ENCODE results near the gene ARID1B. TPM values are rescaled to one million over a fixed set of nuclear protein-coding genes. Genes with fewer than 3 reads are reported as not detected.

The ARID1B gene
- total RNA-seq, 1 experiment from 2014 or later: 58.8 TPM

DNA sequence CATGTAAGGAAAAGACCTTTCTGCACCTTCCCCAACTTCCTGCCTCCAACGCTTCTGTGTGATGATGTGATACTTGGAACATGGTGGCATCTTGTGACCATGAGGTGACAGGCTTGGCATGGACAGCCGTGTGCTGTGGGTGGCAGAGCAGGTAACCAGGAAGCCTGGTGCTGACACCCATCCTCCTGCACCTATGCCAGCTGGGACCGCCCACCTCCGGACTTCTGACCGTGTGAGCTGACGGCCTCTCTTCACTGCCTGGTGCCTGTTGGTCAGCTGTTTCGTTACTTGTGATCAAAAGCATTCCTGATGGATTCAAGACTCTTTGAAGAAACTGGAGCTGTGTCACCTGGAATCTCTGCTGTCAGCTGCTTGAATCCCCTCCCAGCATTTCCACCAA lies 475.8 kb downstream of the ARID1B start:
- H3K4me1 ChIP-seq: no peaks in the 10 kb centered on the region; the same call in 1 of the 2 replicates
- H3K4me3 Mint-ChIP-seq (ENCODE audit: unreplicated experiment): no peak overlapping the region
- no TSS peak for BruUV-seq (replicated peaks)
- H3K27me3 Mint-ChIP-seq (ENCODE audit: insufficient read depth, unreplicated experiment): peaks cover 2% of the 10 kb centered on the region
- ChIA-PET POLR2A (no interaction called here), CTCF (no interaction called here)
- no peaks in the 10 kb centered on the region for H3K9me3 ChIP-seq
- H3K27ac Mint-ChIP-seq (ENCODE audit: unreplicated experiment): no peak overlapping the region
- no peaks in the 10 kb centered on the region for H3K4me1 Mint-ChIP-seq (ENCODE audit: low read depth, unreplicated experiment)
- H3K36me3 ChIP-seq (ENCODE audit: control insufficient read depth, insufficient read depth, low read length): no peaks in the 10 kb centered on the region
- intact Hi-C loops (cut with micrococcal nuclease; ENCODE audit: unreplicated experiment): no loop called here
- no peaks in the 10 kb centered on the region for H3K36me3 Mint-ChIP-seq (ENCODE audit: insufficient read depth, unreplicated experiment)
- no peak for TF ChIP-seq CTCF (IDR thresholded peaks at IDR 0.05; ENCODE audit: insufficient read depth in 1 of 2, low read depth in 1 of 2, low read length in 1 of 2, severe bottlenecking in 1 of 2, unreplicated experiment in 1 of 2)
- no peak for DNase-seq
- H3K4me3 ChIP-seq (ENCODE audit: low read depth, low read length): no peak overlapping the region
- H3K9me3 Mint-ChIP-seq (ENCODE audit: unreplicated experiment): no peaks in the 10 kb centered on the region
- H3K27me3 ChIP-seq (replicated peaks; ENCODE audit: control insufficient read depth, insufficient read depth, low read length): no peaks in the 10 kb centered on the region

DNA sequence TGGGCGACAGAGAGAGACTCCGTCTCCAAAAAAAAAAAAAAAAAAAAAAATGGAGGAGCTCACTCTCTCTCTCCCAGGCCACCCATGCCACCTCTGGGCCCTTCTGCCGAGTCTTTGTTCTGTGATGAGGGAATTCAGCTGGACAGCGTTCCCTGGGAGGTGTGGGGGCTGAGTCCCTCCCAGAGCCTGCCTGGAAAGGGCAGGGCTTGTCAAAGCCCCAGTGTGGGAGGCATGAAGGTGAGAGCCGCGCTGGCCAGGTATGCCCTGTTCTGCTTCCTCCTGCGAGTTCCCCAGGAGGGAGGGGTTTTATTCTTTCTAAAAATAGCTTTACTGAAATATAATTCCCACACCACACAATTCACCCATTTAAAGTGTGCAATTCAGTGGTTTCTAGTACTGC lies 476.5 kb downstream of the ARID1B start:
- intact Hi-C loops (cut with micrococcal nuclease; ENCODE audit: unreplicated experiment): no loop called here
- H3K27me3 Mint-ChIP-seq (ENCODE audit: insufficient read depth, unreplicated experiment): peaks cover 2% of the 10 kb centered on the region
- H3K9me3 Mint-ChIP-seq (ENCODE audit: unreplicated experiment): no peaks in the 10 kb centered on the region
- H3K36me3 ChIP-seq (ENCODE audit: control insufficient read depth, insufficient read depth, low read length): no peaks in the 10 kb centered on the region
- no peaks in the 10 kb centered on the region for H3K36me3 Mint-ChIP-seq (ENCODE audit: insufficient read depth, unreplicated experiment)
- BruUV-seq (replicated peaks): no TSS peak
- no peak for TF ChIP-seq CTCF (IDR thresholded peaks at IDR 0.05; ENCODE audit: insufficient read depth in 1 of 2, low read depth in 1 of 2, low read length in 1 of 2, severe bottlenecking in 1 of 2, unreplicated experiment in 1 of 2)
- CTCF ChIA-PET: no interaction called here
- no peaks in the 10 kb centered on the region for H3K9me3 ChIP-seq
- DNase-seq: no peak
- H3K4me1 Mint-ChIP-seq (ENCODE audit: low read depth, unreplicated experiment): no peaks in the 10 kb centered on the region
- no peak overlapping the region for H3K27ac Mint-ChIP-seq (ENCODE audit: unreplicated experiment)
- H3K4me3 ChIP-seq (ENCODE audit: low read depth, low read length): no peak overlapping the region
- H3K27me3 ChIP-seq (replicated peaks; ENCODE audit: control insufficient read depth, insufficient read depth, low read length): no peaks in the 10 kb centered on the region
- POLR2A ChIA-PET: no interaction called here
- H3K4me3 Mint-ChIP-seq (ENCODE audit: unreplicated experiment): no peak overlapping the region
- H3K4me1 ChIP-seq: no peaks in the 10 kb centered on the region; the same call in 1 of the 2 replicates

- Histone ChIP-seq H3K4me1 (no peaks in the 10 kb centered on the region; the same call in 1 of the 2 replicates), H3K9me3 (no peaks in the 10 kb centered on the region), H3K4me3 (ENCODE audit: low read depth, low read length) (no peak overlapping the region), H3K36me3 (ENCODE audit: control insufficient read depth, insufficient read depth, low read length) (no peaks in the 10 kb centered on the region), H3K27me3 (replicated peaks; ENCODE audit: control insufficient read depth, insufficient read depth, low read length) (no peaks in the 10 kb centered on the region)
- Mint-ChIP-seq H3K36me3 (ENCODE audit: insufficient read depth, unreplicated experiment) (no peaks in the 10 kb centered on the region), H3K4me3 (ENCODE audit: unreplicated experiment) (no peak overlapping the region), H3K27ac (ENCODE audit: unreplicated experiment) (no peak overlapping the region), H3K4me1 (ENCODE audit: low read depth, unreplicated experiment) (no peaks in the 10 kb centered on the region), H3K27me3 (ENCODE audit: insufficient read depth, unreplicated experiment) (peaks cover 2% of the 10 kb centered on the region), H3K9me3 (ENCODE audit: unreplicated experiment) (no peaks in the 10 kb centered on the region)
- BruUV-seq (replicated peaks): no TSS peak
- TF ChIP-seq CTCF (IDR thresholded peaks at IDR 0.05; ENCODE audit: insufficient read depth in 1 of 2, low read depth in 1 of 2, low read length in 1 of 2, severe bottlenecking in 1 of 2, unreplicated experiment in 1 of 2): no peak
- intact Hi-C loops (cut with micrococcal nuclease; ENCODE audit: unreplicated experiment): no loop called here
- DNase-seq: no peak
- ChIA-PET CTCF (interaction anchor here (0.6 kb wide), 1 partner anchor 142 kb away, joined by 3 read pairs; no protein-coding TSS in a partner anchor), POLR2A (no interaction called here)
Observed at GRCh38 chr6:157254538-157254937, 477.4 kb downstream of the ARID1B start.

All from Caco-2 (cell line).